Astrocyte (in vitro differentiated cells and primary cell): Measurements from ENCODE around the gene DMRTB1.

Source experiments
- CTCF ChIP-seq: IDR thresholded peaks from 2 replicates; pipeline ENCODE4 v1.5.1; 2011; ENCODE audit warnings: low read depth, mild to moderate bottlenecking, inconsistent platforms, low read length, moderate library complexity; ENCODE audit not compliant: insufficient read depth
- EZH2 ChIP-seq: IDR thresholded peaks from 2 replicates; pipeline ENCODE4 v1.6.1; 2012; ENCODE audit warnings: mild to moderate bottlenecking, low read length, inconsistent platforms; ENCODE audit not compliant: insufficient read depth

GRCh38 chr1:53409695-53410094, 49.5 kb upstream of the DMRTB1 start:
- TF ChIP-seq CTCF (no peak), EZH2 (no peak)
